22Rv1 (cell line): ENCODE measurements around the gene KCNK4.

Source experiments
- ZFX ChIP-seq: fragments of 450-650 bp; IDR thresholded peaks from 2 replicates; pipeline ENCODE4 v1.6.1; 2017; ENCODE audit warnings: antibody characterized with exemption, borderline replicate concordance
- TF ChIP-seq, protein P1 (sequence below): fragments of 450-650 bp; IDR thresholded peaks from 2 replicates; pipeline ENCODE4 v1.5.1; 2017; ENCODE audit warnings: mild to moderate bottlenecking

- TF ChIP-seq, protein P1, sequence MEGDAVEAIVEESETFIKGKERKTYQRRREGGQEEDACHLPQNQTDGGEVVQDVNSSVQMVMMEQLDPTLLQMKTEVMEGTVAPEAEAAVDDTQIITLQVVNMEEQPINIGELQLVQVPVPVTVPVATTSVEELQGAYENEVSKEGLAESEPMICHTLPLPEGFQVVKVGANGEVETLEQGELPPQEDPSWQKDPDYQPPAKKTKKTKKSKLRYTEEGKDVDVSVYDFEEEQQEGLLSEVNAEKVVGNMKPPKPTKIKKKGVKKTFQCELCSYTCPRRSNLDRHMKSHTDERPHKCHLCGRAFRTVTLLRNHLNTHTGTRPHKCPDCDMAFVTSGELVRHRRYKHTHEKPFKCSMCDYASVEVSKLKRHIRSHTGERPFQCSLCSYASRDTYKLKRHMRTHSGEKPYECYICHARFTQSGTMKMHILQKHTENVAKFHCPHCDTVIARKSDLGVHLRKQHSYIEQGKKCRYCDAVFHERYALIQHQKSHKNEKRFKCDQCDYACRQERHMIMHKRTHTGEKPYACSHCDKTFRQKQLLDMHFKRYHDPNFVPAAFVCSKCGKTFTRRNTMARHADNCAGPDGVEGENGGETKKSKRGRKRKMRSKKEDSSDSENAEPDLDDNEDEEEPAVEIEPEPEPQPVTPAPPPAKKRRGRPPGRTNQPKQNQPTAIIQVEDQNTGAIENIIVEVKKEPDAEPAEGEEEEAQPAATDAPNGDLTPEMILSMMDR, result no peak
- no peak for TF ChIP-seq ZFX
Observed at GRCh38 chr11:64321533-64321932, 30.4 kb downstream of the KCNK4 start.
